Mesendoderm (in vitro differentiated cells): ENCODE data around the gene RHBDD2.
"Not testable (repeated sequence)": the region's sequence is repeated elsewhere in the genome, so short reads cannot be mapped to it uniquely, and the experiment has no call there.

Experiments used
- DNase-seq: peaks from one replicate; pipeline ENCODE4 v3.0.0; 2013
- H2AK5ac ChIP-seq: 2 replicates; pipeline ENCODE4 v1.6.1; 2013; ENCODE audit warnings: low read length, inconsistent platforms
- H2BK120ac ChIP-seq: 2 replicates; pipeline ENCODE4 v1.6.1; 2013; ENCODE audit warnings: low read depth, mild to moderate bottlenecking, low read length, moderate library complexity, mixed read lengths
- H2BK15ac ChIP-seq: replicated peaks from 2 replicates; pipeline ENCODE4 v1.6.1; 2013; ENCODE audit warnings: low read depth, mild to moderate bottlenecking, moderate library complexity
- H2BK5ac ChIP-seq: 2 replicates; pipeline ENCODE4 v1.6.1; 2013; ENCODE audit warnings: low read length, inconsistent platforms
- H3K18ac ChIP-seq: 2 replicates; pipeline ENCODE4 v1.6.1; 2013; ENCODE audit warnings: mild to moderate bottlenecking, low read length, mixed read lengths
- H3K23ac ChIP-seq: one replicate; pipeline ENCODE4 v1.6.1; 2013; ENCODE audit warnings: low read length
- H3K27ac ChIP-seq: 2 replicates; pipeline ENCODE4 v1.5.1; 2013; ENCODE audit warnings: low read depth, mild to moderate bottlenecking, inconsistent platforms, low read length, moderate library complexity
- H3K27me3 ChIP-seq: 2 replicates; pipeline ENCODE4 v1.6.1; 2013; ENCODE audit warnings: low read length, control low read depth, mild to moderate bottlenecking, inconsistent platforms; ENCODE audit not compliant: insufficient read depth, poor library complexity
- H3K36me3 ChIP-seq: 2 replicates; pipeline ENCODE4 v1.6.1; 2013; ENCODE audit warnings: low read length, inconsistent platforms; ENCODE audit not compliant: control insufficient read depth, insufficient read depth
- H3K4ac ChIP-seq: one replicate; pipeline ENCODE4 v1.6.1; 2013; ENCODE audit warnings: low read depth, mild to moderate bottlenecking, low read length, moderate library complexity
- H3K4me1 ChIP-seq: 2 replicates; pipeline ENCODE4 v1.6.1; 2013; ENCODE audit warnings: low read depth, low read length, inconsistent platforms; ENCODE audit not compliant: control insufficient read depth
- H3K4me2 ChIP-seq: 2 replicates; pipeline ENCODE4 v1.6.1; 2013; ENCODE audit warnings: low read length
- H3K4me3 ChIP-seq: 2 replicates; pipeline ENCODE4 v1.5.1; 2013; ENCODE audit warnings: mild to moderate bottlenecking, low read length
- H3K56ac ChIP-seq: one replicate; pipeline ENCODE4 v1.6.1; 2013; ENCODE audit warnings: low read length
- H3K79me1 ChIP-seq: 2 replicates; pipeline ENCODE4 v1.6.1; 2013; ENCODE audit warnings: low read length, inconsistent platforms
- H3K79me2 ChIP-seq: 2 replicates; pipeline ENCODE4 v1.6.1; 2013; ENCODE audit warnings: mild to moderate bottlenecking, low read length; ENCODE audit not compliant: control insufficient read depth, insufficient read depth
- H3K9ac ChIP-seq: 2 replicates; pipeline ENCODE4 v1.6.1; 2013; ENCODE audit warnings: low read length, inconsistent platforms
- H4K5ac ChIP-seq: one replicate; pipeline ENCODE4 v1.6.1; 2013; ENCODE audit warnings: low read length
- H4K8ac ChIP-seq: one replicate; pipeline ENCODE4 v1.6.1; 2013; ENCODE audit warnings: low read depth, mild to moderate bottlenecking, control low read depth, low read length, moderate library complexity
- WGBS: extraction: QIAGEN DNeasy Blood & Tissue Kit; methylation state at CpG from one replicate; pipeline ENCODE4 v1.1.7; 2013; ENCODE audit warnings: low lambda C conversion rate, missing lambda C conversion rate; ENCODE audit not compliant: insufficient coverage; ENCODE audit errors: extremely low coverage; 5-methylcytosine and 5-hydroxymethylcytosine counted together

The RHBDD2 gene

GRCh38 chr7:75872073-75872782 lies 6.6 kb upstream of the RHBDD2 start:
- no peak overlapping the region for H2BK120ac ChIP-seq
- WGBS, result no CpG with 5 or more reads among the region's 13 CpGs
- no peak overlapping the region for H3K4me2 ChIP-seq
- no peak overlapping the region for H2BK5ac ChIP-seq
- no peak overlapping the region for H3K18ac ChIP-seq
- no peaks in the 10 kb centered on the region for H3K4me1 ChIP-seq
- H3K23ac ChIP-seq, result no peak overlapping the region
- no peak overlapping the region for H2AK5ac ChIP-seq
- H3K36me3 ChIP-seq, result no peaks in the 10 kb centered on the region
- H3K79me1 ChIP-seq, result no peaks in the 10 kb centered on the region
- no peak overlapping the region for H3K9ac ChIP-seq
- no peaks in the 10 kb centered on the region for H3K27me3 ChIP-seq
- no peak overlapping the region for H3K4me3 ChIP-seq
- H3K79me2 ChIP-seq, result no peaks in the 10 kb centered on the region
- H3K27ac ChIP-seq, result no peak overlapping the region
- H3K4ac ChIP-seq, result no peak overlapping the region
- no peak for DNase-seq
- H3K56ac ChIP-seq, result no peak overlapping the region
- H2BK15ac ChIP-seq, result no peak overlapping the region
- no peak overlapping the region for H4K5ac ChIP-seq
- H4K8ac ChIP-seq, result no peak overlapping the region

GRCh38 chr7:75874180-75874579 lies 4.7 kb upstream of the RHBDD2 start:
- DNase-seq, result not testable (repeated sequence)
- WGBS, result no CpG with 5 or more reads among the region's 3 CpGs

GRCh38 chr7:75875113-75876080 lies 3.4 kb upstream of the RHBDD2 start:
- no peak overlapping the region for H3K4ac ChIP-seq
- peaks cover 3% of the 10 kb centered on the region for H3K4me1 ChIP-seq
- H4K8ac ChIP-seq, result no peak overlapping the region
- peaks cover 3% of the 10 kb centered on the region for H3K79me1 ChIP-seq
- H3K18ac ChIP-seq, result no peak overlapping the region
- no peak overlapping the region for H4K5ac ChIP-seq
- H3K56ac ChIP-seq, result no peak overlapping the region
- H3K27ac ChIP-seq, result no peak overlapping the region
- DNase-seq, result no peak
- no peak overlapping the region for H3K9ac ChIP-seq
- no peak overlapping the region for H3K4me3 ChIP-seq
- H2BK5ac ChIP-seq, result no peak overlapping the region
- no CpG with 5 or more reads among the region's 21 CpGs for WGBS
- H2BK120ac ChIP-seq, result no peak overlapping the region
- H3K27me3 ChIP-seq, result no peaks in the 10 kb centered on the region
- no peaks in the 10 kb centered on the region for H3K36me3 ChIP-seq
- peaks cover 6% of the 10 kb centered on the region for H3K79me2 ChIP-seq
- no peak overlapping the region for H2AK5ac ChIP-seq
- H2BK15ac ChIP-seq, result no peak overlapping the region
- H3K23ac ChIP-seq, result no peak overlapping the region
- no peak overlapping the region for H3K4me2 ChIP-seq

More at GRCh38 chr7:75874180-75874579, 4.7 kb upstream of the RHBDD2 start:
- H3K4me2 ChIP-seq, H3K36me3 ChIP-seq, H2AK5ac ChIP-seq, H3K9ac ChIP-seq, H3K79me1 ChIP-seq, H3K4me1 ChIP-seq, H4K8ac ChIP-seq, H2BK5ac ChIP-seq, H2BK15ac ChIP-seq, H3K79me2 ChIP-seq, H3K27me3 ChIP-seq, H4K5ac ChIP-seq, H3K56ac ChIP-seq, H3K23ac ChIP-seq, H3K4ac ChIP-seq, H3K27ac ChIP-seq, H3K4me3 ChIP-seq, H3K18ac ChIP-seq, H2BK120ac ChIP-seq: not testable (repeated sequence)

GRCh38 chr7:75876126-75876881 lies 2.5 kb upstream of the RHBDD2 start:
- peak overlapping the region; percentile 48 for H3K4ac ChIP-seq
- H4K8ac ChIP-seq, result no peak overlapping the region
- H3K4me1 ChIP-seq, result peaks cover 3% of the 10 kb centered on the region
- no CpG with 5 or more reads among the region's 11 CpGs for WGBS
- no peaks in the 10 kb centered on the region for H3K27me3 ChIP-seq
- no peak overlapping the region for H2BK15ac ChIP-seq
- H2BK120ac ChIP-seq, result no peak overlapping the region
- no peak overlapping the region for H3K18ac ChIP-seq
- H2AK5ac ChIP-seq, result no peak overlapping the region
- H3K4me3 ChIP-seq, result no peak overlapping the region
- no peak overlapping the region for H3K4me2 ChIP-seq
- H3K56ac ChIP-seq, result no peak overlapping the region
- DNase-seq, result no peak
- no peak overlapping the region for H3K27ac ChIP-seq
- H3K23ac ChIP-seq, result no peak overlapping the region
- H3K36me3 ChIP-seq, result no peaks in the 10 kb centered on the region
- H2BK5ac ChIP-seq, result no peak overlapping the region
- peaks cover 5% of the 10 kb centered on the region for H3K79me1 ChIP-seq
- peaks cover 6% of the 10 kb centered on the region for H3K79me2 ChIP-seq
- H4K5ac ChIP-seq, result no peak overlapping the region
- H3K9ac ChIP-seq, result no peak overlapping the region

GRCh38 chr7:75878312-75878768 lies 494 bp upstream of the RHBDD2 start:
- H3K56ac ChIP-seq, result peak overlapping the region; percentile 59
- peak overlapping the region; percentile 6 for H2AK5ac ChIP-seq
- peak overlapping the region; percentile 23 for H3K9ac ChIP-seq
- H3K4me3 ChIP-seq, result no peak overlapping the region
- H3K27me3 ChIP-seq, result no peaks in the 10 kb centered on the region
- peak overlapping the region; percentile 97 for H4K5ac ChIP-seq
- H3K4ac ChIP-seq, result peak overlapping the region; percentile 46
- H3K18ac ChIP-seq, result peak overlapping the region; percentile 46
- no peak overlapping the region for H2BK120ac ChIP-seq
- H4K8ac ChIP-seq, result no peak overlapping the region
- peak overlapping the region; percentile 0 for H2BK5ac ChIP-seq
- H3K79me1 ChIP-seq, result peaks cover 11% of the 10 kb centered on the region
- H3K27ac ChIP-seq, result no peak overlapping the region
- peaks cover 3% of the 10 kb centered on the region for H3K4me1 ChIP-seq
- no peak for DNase-seq
- peaks cover 6% of the 10 kb centered on the region for H3K79me2 ChIP-seq
- H3K23ac ChIP-seq, result no peak overlapping the region
- peak overlapping the region; percentile 6 for H3K4me2 ChIP-seq
- WGBS, result no CpG with 5 or more reads among the region's 10 CpGs
- H2BK15ac ChIP-seq, result peak overlapping the region; percentile 76
- peaks cover 6% of the 10 kb centered on the region for H3K36me3 ChIP-seq
